ENCODE results near the gene COL4A6. TPM values are rescaled to one million over a fixed set of nuclear protein-coding genes. Genes with fewer than 3 reads are reported as not detected.

Gene COL4A6
- total RNA-seq, 3 donors from 2014 or later (not counting 1 experiment from before 2014, with no cell fraction given), result not detected

GRCh38 chrX:108309144-108309543 is 129.1 kb downstream of the COL4A6 start:
- no peaks in the 10 kb centered on the region for H3K36me3 Mint-ChIP-seq
- no peak for TF ChIP-seq CTCF (IDR thresholded peaks at IDR 0.05)

GRCh38 chrX:108307132-108308085 is 130.8 kb downstream of the COL4A6 start:
- no peak overlapping the region for H3K4me3 Mint-ChIP-seq
- H3K4me3 ChIP-seq (ENCODE audit: low read length), result no peak overlapping the region
- H3K9me3 Mint-ChIP-seq, result no peaks in the 10 kb centered on the region
- ATAC-seq, result no peak
- no peak overlapping the region for H3K27ac Mint-ChIP-seq
- no peaks in the 10 kb centered on the region for H3K36me3 Mint-ChIP-seq
- H3K36me3 ChIP-seq (ENCODE audit: control insufficient read depth, insufficient read depth, low read length), result no peaks in the 10 kb centered on the region
- H3K4me1 Mint-ChIP-seq, result no peaks in the 10 kb centered on the region
- no peak overlapping the region for H3K27ac ChIP-seq (ENCODE audit: low read length)
- H3K9me3 ChIP-seq (ENCODE audit: control insufficient read depth, insufficient read depth, low read length), result no peaks in the 10 kb centered on the region
- intact Hi-C loops (cut with micrococcal nuclease), result no loop called here
- TF ChIP-seq CTCF (IDR thresholded peaks at IDR 0.05), result no peak
- peaks cover 0 to 7% of the 10 kb centered on the region in 2 donors for H3K27me3 Mint-ChIP-seq (ENCODE audit: low read depth in 2 of 2)
- no peaks in the 10 kb centered on the region for H3K4me1 ChIP-seq (ENCODE audit: control insufficient read depth, insufficient read depth, low read length)
- DNase-seq, result no peak
- 90% methylated on average over 5 of the region's 6 CpGs for WGBS (ENCODE audit: insufficient coverage)
- no peaks in the 10 kb centered on the region for H3K27me3 ChIP-seq (ENCODE audit: control insufficient read depth, insufficient read depth, low read length)

More at GRCh38 chrX:108309144-108309543, 129.1 kb downstream of the COL4A6 start:
- peaks cover 0 to 7% of the 10 kb centered on the region in 2 donors for H3K27me3 Mint-ChIP-seq (ENCODE audit: low read depth in 2 of 2)
- intact Hi-C loops (cut with micrococcal nuclease), result no loop called here
- no peak overlapping the region for H3K27ac ChIP-seq (ENCODE audit: low read length)
- H3K4me1 Mint-ChIP-seq, result no peaks in the 10 kb centered on the region
- ATAC-seq, result no peak
- WGBS (ENCODE audit: insufficient coverage), result 86% methylated on average over 2 of the region's 4 CpGs
- H3K4me3 ChIP-seq (ENCODE audit: low read length), result no peak overlapping the region
- H3K9me3 Mint-ChIP-seq, result no peaks in the 10 kb centered on the region
- H3K4me1 ChIP-seq (ENCODE audit: control insufficient read depth, insufficient read depth, low read length), result no peaks in the 10 kb centered on the region
- no peaks in the 10 kb centered on the region for H3K27me3 ChIP-seq (ENCODE audit: control insufficient read depth, insufficient read depth, low read length)
- H3K4me3 Mint-ChIP-seq, result no peak overlapping the region
- no peak for DNase-seq
- H3K9me3 ChIP-seq (ENCODE audit: control insufficient read depth, insufficient read depth, low read length), result no peaks in the 10 kb centered on the region
- no peak overlapping the region for H3K27ac Mint-ChIP-seq
- no peaks in the 10 kb centered on the region for H3K36me3 ChIP-seq (ENCODE audit: control insufficient read depth, insufficient read depth, low read length)

GRCh38 chrX:108306086-108306485 is 132.1 kb downstream of the COL4A6 start:
- DNase-seq (no peak), ATAC-seq (no peak)
- H3K4me1 ChIP-seq (ENCODE audit: control insufficient read depth, insufficient read depth, low read length), result no peaks in the 10 kb centered on the region
- no peak overlapping the region for H3K4me3 ChIP-seq (ENCODE audit: low read length)
- H3K27me3 ChIP-seq (ENCODE audit: control insufficient read depth, insufficient read depth, low read length), result no peaks in the 10 kb centered on the region
- Mint-ChIP-seq H3K9me3 (no peaks in the 10 kb centered on the region), H3K4me3 (no peak overlapping the region), H3K36me3 (no peaks in the 10 kb centered on the region), H3K27ac (no peak overlapping the region), H3K4me1 (no peaks in the 10 kb centered on the region), H3K27me3 (ENCODE audit: low read depth in 2 of 2) (peaks cover 0 to under 1% of the 10 kb centered on the region in 2 donors)
- no peaks in the 10 kb centered on the region for H3K36me3 ChIP-seq (ENCODE audit: control insufficient read depth, insufficient read depth, low read length)
- no peak for TF ChIP-seq CTCF (IDR thresholded peaks at IDR 0.05)
- H3K9me3 ChIP-seq (ENCODE audit: control insufficient read depth, insufficient read depth, low read length), result no peaks in the 10 kb centered on the region
- intact Hi-C loops (cut with micrococcal nuclease), result no loop called here
- H3K27ac ChIP-seq (ENCODE audit: low read length), result no peak overlapping the region

All from natural killer cell (primary cell).